ENCODE measurements around the gene SEMA6B. TPM values are rescaled to one million over a fixed set of nuclear protein-coding genes. Genes with fewer than 3 reads are reported as not detected.

SEMA6B gene
- total RNA-seq, 1 experiment from 2014 or later: 5.7 TPM

GRCh38 chr19:4497770-4498389 lies 61.6 kb downstream of the SEMA6B start:
- no peak for ATAC-seq
- Histone ChIP-seq H3K27me3 (ENCODE audit: control insufficient read depth, insufficient read depth, low read length) (no peaks in the 10 kb centered on the region), H3K36me3 (ENCODE audit: control insufficient read depth, insufficient read depth, low read length) (no peaks in the 10 kb centered on the region), H3K4me3 (ENCODE audit: low read depth in 2 of 2, low read length in 2 of 2) (no peak overlapping the region), H3K9me3 (ENCODE audit: control insufficient read depth, insufficient read depth, low read depth, low read length) (no peaks in the 10 kb centered on the region), H3K27ac (ENCODE audit: low read length) (no peak overlapping the region), H3K4me1 (ENCODE audit: control insufficient read depth, insufficient read depth, low read length) (no peaks in the 10 kb centered on the region)
- in situ Hi-C loops (cut with HindIII; ENCODE audit: low pct_unique_long_range_greater_than_20kb, low sequenced_read_pairs): no loop called here
- ChIA-PET POLR2A (no interaction called here), CTCF (no interaction called here)
- intact Hi-C loops (cut with micrococcal nuclease; ENCODE audit: unreplicated experiment): no loop called here
- no peak for TF ChIP-seq SIN3A (IDR thresholded peaks at IDR 0.05; ENCODE audit: borderline replicate concordance, insufficient read depth, low read depth, low read length)
- DNase-seq (ENCODE audit: low read depth, low spot score): no peak
- no TSS peak for BruUV-seq (replicated peaks)

DNA sequence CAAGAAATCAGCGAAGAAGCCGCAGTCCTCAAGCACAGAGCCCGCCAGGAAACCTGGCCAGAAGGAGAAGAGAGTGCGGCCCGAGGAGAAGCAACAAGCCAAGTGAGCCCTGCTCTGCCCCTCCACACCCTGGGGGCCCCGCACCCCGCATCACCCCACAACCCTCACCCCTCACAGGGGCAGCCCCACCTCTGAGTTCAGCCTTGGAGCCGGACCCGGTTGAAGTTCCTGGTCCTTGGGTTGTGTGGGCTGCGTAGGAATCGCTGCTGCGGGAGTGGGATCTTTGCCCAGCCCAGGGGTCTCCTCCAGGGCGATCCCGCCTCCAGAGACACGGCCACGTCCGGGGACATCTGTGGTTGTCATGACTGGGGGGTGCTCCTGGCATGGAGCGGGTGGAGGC lies 63.2 kb downstream of the SEMA6B start:
- ATAC-seq (no peak), DNase-seq (ENCODE audit: low read depth, low spot score) (no peak)
- Histone ChIP-seq H3K9me3 (ENCODE audit: control insufficient read depth, insufficient read depth, low read depth, low read length) (no peaks in the 10 kb centered on the region), H3K4me3 (ENCODE audit: low read depth in 2 of 2, low read length in 2 of 2) (no peak overlapping the region), H3K27me3 (ENCODE audit: control insufficient read depth, insufficient read depth, low read length) (no peaks in the 10 kb centered on the region), H3K4me1 (ENCODE audit: control insufficient read depth, insufficient read depth, low read length) (no peaks in the 10 kb centered on the region), H3K27ac (ENCODE audit: low read length) (no peak overlapping the region), H3K36me3 (ENCODE audit: control insufficient read depth, insufficient read depth, low read length) (no peaks in the 10 kb centered on the region)
- no peak for TF ChIP-seq POLR2AphosphoS5 (IDR thresholded peaks at IDR 0.05; ENCODE audit: low read depth, low read length)
- TF ChIP-seq CTCF (IDR thresholded peaks at IDR 0.05): no peak
- TF ChIP-seq SIN3A (IDR thresholded peaks at IDR 0.05; ENCODE audit: borderline replicate concordance, insufficient read depth, low read depth, low read length): no peak
- TF ChIP-seq, protein P1, sequence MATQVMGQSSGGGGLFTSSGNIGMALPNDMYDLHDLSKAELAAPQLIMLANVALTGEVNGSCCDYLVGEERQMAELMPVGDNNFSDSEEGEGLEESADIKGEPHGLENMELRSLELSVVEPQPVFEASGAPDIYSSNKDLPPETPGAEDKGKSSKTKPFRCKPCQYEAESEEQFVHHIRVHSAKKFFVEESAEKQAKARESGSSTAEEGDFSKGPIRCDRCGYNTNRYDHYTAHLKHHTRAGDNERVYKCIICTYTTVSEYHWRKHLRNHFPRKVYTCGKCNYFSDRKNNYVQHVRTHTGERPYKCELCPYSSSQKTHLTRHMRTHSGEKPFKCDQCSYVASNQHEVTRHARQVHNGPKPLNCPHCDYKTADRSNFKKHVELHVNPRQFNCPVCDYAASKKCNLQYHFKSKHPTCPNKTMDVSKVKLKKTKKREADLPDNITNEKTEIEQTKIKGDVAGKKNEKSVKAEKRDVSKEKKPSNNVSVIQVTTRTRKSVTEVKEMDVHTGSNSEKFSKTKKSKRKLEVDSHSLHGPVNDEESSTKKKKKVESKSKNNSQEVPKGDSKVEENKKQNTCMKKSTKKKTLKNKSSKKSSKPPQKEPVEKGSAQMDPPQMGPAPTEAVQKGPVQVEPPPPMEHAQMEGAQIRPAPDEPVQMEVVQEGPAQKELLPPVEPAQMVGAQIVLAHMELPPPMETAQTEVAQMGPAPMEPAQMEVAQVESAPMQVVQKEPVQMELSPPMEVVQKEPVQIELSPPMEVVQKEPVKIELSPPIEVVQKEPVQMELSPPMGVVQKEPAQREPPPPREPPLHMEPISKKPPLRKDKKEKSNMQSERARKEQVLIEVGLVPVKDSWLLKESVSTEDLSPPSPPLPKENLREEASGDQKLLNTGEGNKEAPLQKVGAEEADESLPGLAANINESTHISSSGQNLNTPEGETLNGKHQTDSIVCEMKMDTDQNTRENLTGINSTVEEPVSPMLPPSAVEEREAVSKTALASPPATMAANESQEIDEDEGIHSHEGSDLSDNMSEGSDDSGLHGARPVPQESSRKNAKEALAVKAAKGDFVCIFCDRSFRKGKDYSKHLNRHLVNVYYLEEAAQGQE (IDR thresholded peaks at IDR 0.05; ENCODE audit: insufficient read depth in 1 of 2, low read depth in 2 of 2, low read length in 1 of 2): no peak
- no peak for TF ChIP-seq TCF7L2 (IDR thresholded peaks at IDR 0.05; ENCODE audit: low read depth, low read length)
- ChIA-PET CTCF (no interaction called here), POLR2A (no interaction called here)
- no TSS peak for BruUV-seq (replicated peaks)
- in situ Hi-C loops (cut with HindIII; ENCODE audit: low pct_unique_long_range_greater_than_20kb, low sequenced_read_pairs) (no loop called here), intact Hi-C loops (cut with micrococcal nuclease; ENCODE audit: unreplicated experiment) (no loop called here)

DNA sequence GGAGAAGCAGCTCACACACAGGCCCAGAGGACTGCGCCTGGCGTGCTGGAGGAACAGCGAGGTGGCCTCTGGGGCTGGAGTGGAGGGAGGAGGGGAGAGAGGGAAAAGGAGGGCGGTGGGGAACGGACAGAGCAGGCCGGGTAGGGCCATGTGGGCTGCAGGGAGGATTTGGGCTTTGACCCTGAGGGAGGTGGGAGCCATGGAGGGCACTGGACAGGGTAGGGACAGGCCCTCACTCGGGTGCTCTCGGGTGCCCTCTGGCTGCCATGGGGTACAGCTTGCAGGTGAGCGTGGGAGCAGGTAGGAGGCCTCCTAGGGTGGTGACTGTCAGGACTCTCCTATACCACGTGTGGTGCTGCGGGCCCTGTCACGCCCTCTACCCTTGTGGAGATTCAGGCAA lies 64.0 kb downstream of the SEMA6B start:
- Histone ChIP-seq H3K36me3 (ENCODE audit: control insufficient read depth, insufficient read depth, low read length) (no peaks in the 10 kb centered on the region), H3K4me1 (ENCODE audit: control insufficient read depth, insufficient read depth, low read length) (no peaks in the 10 kb centered on the region), H3K27ac (ENCODE audit: low read length) (no peak overlapping the region), H3K9me3 (ENCODE audit: control insufficient read depth, insufficient read depth, low read depth, low read length) (no peaks in the 10 kb centered on the region), H3K4me3 (ENCODE audit: low read depth in 2 of 2, low read length in 2 of 2) (no peak overlapping the region), H3K27me3 (ENCODE audit: control insufficient read depth, insufficient read depth, low read length) (no peaks in the 10 kb centered on the region)
- intact Hi-C loops (cut with micrococcal nuclease; ENCODE audit: unreplicated experiment): no loop called here
- ChIA-PET CTCF (no interaction called here), POLR2A (no interaction called here)
- ATAC-seq: peak; percentile 70
- no peak for TF ChIP-seq POLR2AphosphoS5 (IDR thresholded peaks at IDR 0.05; ENCODE audit: low read depth, low read length)
- BruUV-seq (replicated peaks): no TSS peak
- no peak for DNase-seq (ENCODE audit: low read depth, low spot score)
- in situ Hi-C loops (cut with HindIII; ENCODE audit: low pct_unique_long_range_greater_than_20kb, low sequenced_read_pairs): no loop called here

All from Panc1 (cell line).